Astrocyte (in vitro differentiated cells and primary cell): ENCODE results near the gene MED12L. TPM values are rescaled to one million over a fixed set of nuclear protein-coding genes. Genes with fewer than 3 reads are reported as not detected.

Experiments used
- DNase-seq: peaks from one replicate; pipeline ENCODE4 v3.0.0-alpha.2; 2010; ENCODE audit warnings: low read depth
- FAIRE-seq: peaks from 2 replicates; lab custom pipeline; 2011; peaks lifted over from hg19 to GRCh38; lab: Jason Lieb, UNC
- H2AFZ ChIP-seq: 2 replicates; pipeline ENCODE4 v1.6.0; 2012; ENCODE audit warnings: low read depth, low read length, inconsistent platforms
- H3K27ac ChIP-seq: 2 replicates; pipeline ENCODE4 v1.5.1; 2011; ENCODE audit warnings: low read depth, low read length, inconsistent platforms
- H3K27me3 ChIP-seq: 2 replicates; pipeline ENCODE4 v1.6.0; 2011; ENCODE audit warnings: low read length, inconsistent platforms; ENCODE audit not compliant: insufficient read depth
- H3K36me3 ChIP-seq: 2 replicates; pipeline ENCODE4 v1.5.1; 2011; ENCODE audit warnings: low read length, inconsistent platforms; ENCODE audit not compliant: insufficient read depth
- H3K4me1 ChIP-seq: 2 replicates; pipeline ENCODE4 v1.5.1; 2011; ENCODE audit warnings: low read length, inconsistent platforms; ENCODE audit not compliant: insufficient read depth
- H3K4me2 ChIP-seq: 2 replicates; pipeline ENCODE4 v1.6.0; 2012; ENCODE audit warnings: low read length, inconsistent platforms
- H3K4me3 ChIP-seq: 2 replicates; pipeline ENCODE4 v1.5.1; 2011; ENCODE audit warnings: low read depth, mild to moderate bottlenecking, low read length, inconsistent platforms; ENCODE audit not compliant: insufficient read depth
- H3K79me2 ChIP-seq: 2 replicates; pipeline ENCODE4 v1.6.0; 2012; ENCODE audit warnings: mild to moderate bottlenecking, low read length, inconsistent platforms; ENCODE audit not compliant: insufficient read depth
- H3K9ac ChIP-seq: 2 replicates; pipeline ENCODE4 v1.6.0; 2012; ENCODE audit warnings: mild to moderate bottlenecking, low read length, inconsistent platforms
- H3K9me3 ChIP-seq: 2 replicates; pipeline ENCODE4 v1.5.1; 2012; ENCODE audit warnings: low read depth, mild to moderate bottlenecking, low read length, inconsistent platforms; ENCODE audit not compliant: insufficient read depth
- H4K20me1 ChIP-seq: 2 replicates; pipeline ENCODE4 v1.6.0; 2012; ENCODE audit warnings: low read length, inconsistent platforms; ENCODE audit not compliant: insufficient read depth
- H3K27ac Mint-ChIP-seq: one replicate; pipeline ENCODE4 v1.8.0; 2021; ENCODE audit warnings: mild to moderate bottlenecking, mixed read lengths; ENCODE audit not compliant: unreplicated experiment
- H3K27me3 Mint-ChIP-seq: one replicate; pipeline ENCODE4 v1.8.0; 2021; ENCODE audit warnings: low read depth, mixed read lengths; ENCODE audit not compliant: unreplicated experiment
- H3K36me3 Mint-ChIP-seq: one replicate; pipeline ENCODE4 v1.8.0; 2021; ENCODE audit warnings: low read depth, mixed read lengths; ENCODE audit not compliant: unreplicated experiment
- H3K4me1 Mint-ChIP-seq: one replicate; pipeline ENCODE4 v1.8.0; 2021; ENCODE audit warnings: low read depth, mixed read lengths; ENCODE audit not compliant: unreplicated experiment
- H3K4me3 Mint-ChIP-seq: one replicate; pipeline ENCODE4 v1.8.0; 2021; ENCODE audit warnings: mild to moderate bottlenecking, moderate library complexity, mixed read lengths; ENCODE audit not compliant: unreplicated experiment
- H3K9me3 Mint-ChIP-seq: one replicate; pipeline ENCODE4 v1.8.0; 2021; ENCODE audit warnings: mild to moderate bottlenecking, mixed read lengths; ENCODE audit not compliant: unreplicated experiment
- CTCF ChIP-seq: IDR thresholded peaks from 2 replicates; pipeline ENCODE4 v1.5.1; 2011; ENCODE audit warnings: low read depth, mild to moderate bottlenecking, inconsistent platforms, low read length, moderate library complexity; ENCODE audit not compliant: insufficient read depth
- EZH2 ChIP-seq: IDR thresholded peaks from 2 replicates; pipeline ENCODE4 v1.6.1; 2012; ENCODE audit warnings: mild to moderate bottlenecking, low read length, inconsistent platforms; ENCODE audit not compliant: insufficient read depth
- total RNA-seq: library from RNA; stranded (reverse); gene quantifications from 2 replicates; pipeline ENCODE4 v1.2.1, GENCODE V29; 2021

The MED12L gene
- total RNA-seq, 1 donor from 2014 or later, result 8.2 TPM

GRCh38 chr3:151146071-151146730 lies 60.7 kb downstream of the MED12L start:
- Histone ChIP-seq H4K20me1 (no peaks in the 10 kb centered on the region), H3K4me1 (peaks cover 8% of the 10 kb centered on the region), H3K79me2 (no peaks in the 10 kb centered on the region), H3K27ac (no peak overlapping the region), H3K9me3 (no peaks in the 10 kb centered on the region), H3K4me2 (peak overlapping the region; percentile 70), H3K9ac (no peak overlapping the region), H3K27me3 (no peaks in the 10 kb centered on the region), H3K4me3 (no peak overlapping the region), H3K36me3 (no peaks in the 10 kb centered on the region), H2AFZ (peak overlapping the region; percentile 31)
- Mint-ChIP-seq H3K9me3 (no peaks in the 10 kb centered on the region), H3K27ac (no peak overlapping the region), H3K4me3 (no peak overlapping the region), H3K27me3 (peaks cover 5% of the 10 kb centered on the region), H3K36me3 (no peaks in the 10 kb centered on the region), H3K4me1 (peaks cover 14% of the 10 kb centered on the region)
- peak; percentile 98 for TF ChIP-seq CTCF
- TF ChIP-seq EZH2, result no peak
- peak; percentile 37 for DNase-seq
- peak; percentile 73 for FAIRE-seq

- H3K4me3 ChIP-seq, result no peak overlapping the region
- H4K20me1 ChIP-seq, result no peaks in the 10 kb centered on the region
- DNase-seq, result no peak
- H3K79me2 ChIP-seq, result no peaks in the 10 kb centered on the region
- Mint-ChIP-seq H3K27ac (no peak overlapping the region), H3K4me1 (peaks cover 14% of the 10 kb centered on the region), H3K36me3 (no peaks in the 10 kb centered on the region), H3K4me3 (no peak overlapping the region), H3K27me3 (peaks cover 5% of the 10 kb centered on the region), H3K9me3 (no peaks in the 10 kb centered on the region)
- no peak for FAIRE-seq
- H3K27ac ChIP-seq, result no peak overlapping the region
- H2AFZ ChIP-seq, result no peak overlapping the region
- H3K36me3 ChIP-seq, result no peaks in the 10 kb centered on the region
- no peaks in the 10 kb centered on the region for H3K27me3 ChIP-seq
- H3K4me2 ChIP-seq, result peak overlapping the region; percentile 70
- TF ChIP-seq EZH2 (no peak), CTCF (no peak)
- peaks cover 8% of the 10 kb centered on the region for H3K4me1 ChIP-seq
- H3K9ac ChIP-seq, result no peak overlapping the region
- H3K9me3 ChIP-seq, result no peaks in the 10 kb centered on the region
Measured at GRCh38 chr3:151146731-151147091, 61.2 kb downstream of the MED12L start.

- no peak for FAIRE-seq
Measured at GRCh38 chr3:151147299-151147698, 61.8 kb downstream of the MED12L start.

More at GRCh38 chr3:151147299-151147698, 61.8 kb downstream of the MED12L start:
- no peak overlapping the region for H3K4me2 ChIP-seq
- Mint-ChIP-seq H3K36me3 (no peaks in the 10 kb centered on the region), H3K9me3 (no peaks in the 10 kb centered on the region), H3K4me1 (peaks cover 14% of the 10 kb centered on the region), H3K4me3 (no peak overlapping the region), H3K27ac (no peak overlapping the region), H3K27me3 (peaks cover 5% of the 10 kb centered on the region)
- H3K4me1 ChIP-seq, result peaks cover 8% of the 10 kb centered on the region
- no peaks in the 10 kb centered on the region for H3K27me3 ChIP-seq
- DNase-seq, result no peak
- no peaks in the 10 kb centered on the region for H3K79me2 ChIP-seq
- no peaks in the 10 kb centered on the region for H3K9me3 ChIP-seq
- TF ChIP-seq EZH2, result no peak
- no peak for TF ChIP-seq CTCF
- no peak overlapping the region for H2AFZ ChIP-seq
- H3K9ac ChIP-seq, result no peak overlapping the region
- H3K36me3 ChIP-seq, result no peaks in the 10 kb centered on the region
- H3K4me3 ChIP-seq, result no peak overlapping the region
- no peak overlapping the region for H3K27ac ChIP-seq
- no peaks in the 10 kb centered on the region for H4K20me1 ChIP-seq
